GM18870 (cell line): ENCODE data around the gene PCDHAC1.
"Not testable (repeated sequence)": the region's sequence is repeated elsewhere in the genome, so short reads cannot be mapped to it uniquely, and the experiment has no call there.

ENCODE experiments used
- ATAC-seq: cut with Tn5 transposase; IDR thresholded peaks from one replicate; pipeline ENCODE4 v1.9.1; 2021; ENCODE audit warnings: moderate library complexity; ENCODE audit not compliant: unreplicated experiment

PCDHAC1 gene

GRCh38 chr5:140925806-140926442 is at the start of gene PCDHAC1:
Gene PCDHAC1 (plus strand): TSS chr5:140926299. CDS start chr5:140926893, 594 bp downstream.
- no peak for ATAC-seq

- not testable (repeated sequence) for ATAC-seq
Observed at GRCh38 chr5:140876541-140877261, 49.4 kb upstream of the PCDHAC1 start.

GRCh38 chr5:140877262-140877581 is 48.9 kb upstream of the PCDHAC1 start:
- ATAC-seq: no peak

GRCh38 chr5:140881889-140882590 is 44.1 kb upstream of the PCDHAC1 start, which contains the start of gene PCDHA13:
Gene PCDHA13 (plus strand): TSS chr5:140882124. CDS start chr5:140882269, 145 bp downstream.
- ATAC-seq: no peak

GRCh38 chr5:140882591-140882899 is 43.6 kb upstream of the PCDHAC1 start:
- ATAC-seq: no peak

- ATAC-seq: no peak
Observed at GRCh38 chr5:140883373-140883772, 42.7 kb upstream of the PCDHAC1 start.

- ATAC-seq: no peak
Observed at GRCh38 chr5:140883927-140884697, 42.0 kb upstream of the PCDHAC1 start.

- no peak for ATAC-seq
Observed at GRCh38 chr5:140916325-140916724, 9.8 kb upstream of the PCDHAC1 start.

- ATAC-seq: no peak
Observed at GRCh38 chr5:140923601-140924000, 2.5 kb upstream of the PCDHAC1 start.

- no peak for ATAC-seq
Observed at GRCh38 chr5:140926443-140927227, 536 bp downstream of the PCDHAC1 start.

GRCh38 chr5:140927228-140927573 is 1.1 kb downstream of the PCDHAC1 start:
- ATAC-seq: no peak

- ATAC-seq: no peak
Observed at GRCh38 chr5:140934964-140935606, 9.0 kb downstream of the PCDHAC1 start.

GRCh38 chr5:140946578-140946977 is 20.5 kb downstream of the PCDHAC1 start:
- ATAC-seq: no peak

- no peak for ATAC-seq
Observed at GRCh38 chr5:140951636-140952035, 25.5 kb downstream of the PCDHAC1 start.

GRCh38 chr5:140953234-140953633 is 27.1 kb downstream of the PCDHAC1 start:
- no peak for ATAC-seq

GRCh38 chr5:140962190-140962589 is 36.1 kb downstream of the PCDHAC1 start:
- ATAC-seq: no peak

- no peak for ATAC-seq
Observed at GRCh38 chr5:140964356-140964755, 38.3 kb downstream of the PCDHAC1 start.

- ATAC-seq: no peak
Observed at GRCh38 chr5:140965905-140966292, 39.8 kb downstream of the PCDHAC1 start.

- no peak for ATAC-seq
Observed at GRCh38 chr5:140966293-140967225, 40.5 kb downstream of the PCDHAC1 start, which contains the start of gene PCDHAC2. Gene PCDHAC2 (plus strand): TSS chr5:140966476. CDS start chr5:140966767, 291 bp downstream.
